Measurements from ENCODE around the gene LPCAT2.

DNA sequence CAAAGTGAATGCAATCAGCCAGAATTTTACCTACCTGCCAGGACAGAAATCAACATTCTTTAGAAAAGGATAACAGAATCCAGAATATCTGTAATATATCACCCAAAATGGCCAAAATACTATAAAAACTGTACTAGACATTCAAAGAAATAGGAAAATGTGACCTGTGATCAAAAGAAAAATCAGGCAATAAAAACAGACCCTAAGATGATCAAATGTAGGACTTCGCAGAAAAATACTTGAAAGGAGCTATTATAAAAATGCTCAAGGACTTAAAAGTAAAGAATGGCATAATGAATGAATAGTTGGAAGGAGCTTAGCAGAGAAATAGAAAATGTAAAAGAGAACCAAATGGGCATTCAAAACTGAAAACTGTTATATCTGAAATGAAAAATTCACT lies 4.1 kb downstream of the LPCAT2 start:
- TF ChIP-seq NR2F2 (IDR thresholded peaks at IDR 0.05) (no peak), RAD21 (IDR thresholded peaks at IDR 0.05) (no peak)
- TF ChIP-seq, protein P1, sequence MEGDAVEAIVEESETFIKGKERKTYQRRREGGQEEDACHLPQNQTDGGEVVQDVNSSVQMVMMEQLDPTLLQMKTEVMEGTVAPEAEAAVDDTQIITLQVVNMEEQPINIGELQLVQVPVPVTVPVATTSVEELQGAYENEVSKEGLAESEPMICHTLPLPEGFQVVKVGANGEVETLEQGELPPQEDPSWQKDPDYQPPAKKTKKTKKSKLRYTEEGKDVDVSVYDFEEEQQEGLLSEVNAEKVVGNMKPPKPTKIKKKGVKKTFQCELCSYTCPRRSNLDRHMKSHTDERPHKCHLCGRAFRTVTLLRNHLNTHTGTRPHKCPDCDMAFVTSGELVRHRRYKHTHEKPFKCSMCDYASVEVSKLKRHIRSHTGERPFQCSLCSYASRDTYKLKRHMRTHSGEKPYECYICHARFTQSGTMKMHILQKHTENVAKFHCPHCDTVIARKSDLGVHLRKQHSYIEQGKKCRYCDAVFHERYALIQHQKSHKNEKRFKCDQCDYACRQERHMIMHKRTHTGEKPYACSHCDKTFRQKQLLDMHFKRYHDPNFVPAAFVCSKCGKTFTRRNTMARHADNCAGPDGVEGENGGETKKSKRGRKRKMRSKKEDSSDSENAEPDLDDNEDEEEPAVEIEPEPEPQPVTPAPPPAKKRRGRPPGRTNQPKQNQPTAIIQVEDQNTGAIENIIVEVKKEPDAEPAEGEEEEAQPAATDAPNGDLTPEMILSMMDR (IDR thresholded peaks at IDR 0.05; ENCODE audit: low read depth, low read length, missing input control): no peak

Data from liver (tissue), 3 donors.